Fibroblast of lung (primary cell): ENCODE measurements around the gene MROH2B. TPM values are rescaled to one million over a fixed set of nuclear protein-coding genes. Genes with fewer than 3 reads are reported as not detected.

ENCODE experiments used
- DNase-seq, 2 donors: peaks; one replicate each; pipeline versions ENCODE4 v3.0.0 to v3.0.0-alpha.2; 2010; ENCODE audit warnings: low read depth in 2 of 2
- H2AFZ ChIP-seq: 2 replicates; pipeline ENCODE4 v1.5.1; 2012; ENCODE audit warnings: low read length, control low read depth, inconsistent platforms
- H3K27ac ChIP-seq: 2 replicates; pipeline ENCODE4 v1.5.1; 2011; ENCODE audit warnings: low read length, control low read depth; ENCODE audit not compliant: insufficient read depth
- H3K27me3 ChIP-seq: 2 replicates; pipeline ENCODE4 v1.5.1; 2011; ENCODE audit warnings: mild to moderate bottlenecking, low read length; ENCODE audit not compliant: control insufficient read depth, insufficient read depth
- H3K36me3 ChIP-seq: 2 replicates; pipeline ENCODE4 v1.5.1; 2011; ENCODE audit warnings: low read length; ENCODE audit not compliant: control insufficient read depth, insufficient read depth
- H3K4me1 ChIP-seq: 2 replicates; pipeline ENCODE4 v1.5.1; 2011; ENCODE audit warnings: low read length; ENCODE audit not compliant: control insufficient read depth, insufficient read depth; ENCODE audit errors: extremely low read depth
- H3K4me2 ChIP-seq: 2 replicates; pipeline ENCODE4 v1.5.1; 2011; ENCODE audit warnings: low read length, control low read depth; ENCODE audit not compliant: insufficient read depth; ENCODE audit errors: extremely low read depth
- H3K4me3 ChIP-seq, 4 experiments: fragments of 200-600 bp in 1 of 4; sonication (generic) in 1 of 4; replicated peaks in 1 of 4; 2 replicates each; pipeline ENCODE4 v1.5.1; 2011 to 2016; ENCODE audit warnings: low read length in 4 of 4, low read depth in 3 of 4, mild to moderate bottlenecking in 3 of 4, control low read depth in 2 of 4, inconsistent platforms in 1 of 4, mixed read lengths in 1 of 4; ENCODE audit not compliant: insufficient read depth in 1 of 4; ENCODE audit errors: control extremely low read depth in 1 of 4
- H3K79me2 ChIP-seq: 2 replicates; pipeline ENCODE4 v1.5.1; 2012; ENCODE audit warnings: mild to moderate bottlenecking, low read length, inconsistent platforms; ENCODE audit not compliant: control insufficient read depth, insufficient read depth
- H3K9ac ChIP-seq: 2 replicates; pipeline ENCODE4 v1.5.1; 2011; ENCODE audit warnings: mild to moderate bottlenecking, low read length, control low read depth; ENCODE audit not compliant: insufficient read depth
- H3K9me3 ChIP-seq: 2 replicates; pipeline ENCODE4 v1.5.1; 2012; ENCODE audit warnings: low read depth, low read length; ENCODE audit not compliant: control insufficient read depth, insufficient read depth
- H4K20me1 ChIP-seq: 2 replicates; pipeline ENCODE4 v1.5.1; 2011; ENCODE audit warnings: low read length; ENCODE audit not compliant: control insufficient read depth, insufficient read depth; ENCODE audit errors: extremely low read depth
- CTCF ChIP-seq, 2 donors: IDR thresholded peaks in 1 of 2; conservative IDR thresholded peaks in 1 of 2; 1 replicate in 1 of 2; 2 replicates in 1 of 2; pipeline ENCODE4 v1.5.1; 2011 to 2012; ENCODE audit warnings: low read length in 2 of 2, control low read depth in 1 of 2, inconsistent platforms in 1 of 2, low read depth in 1 of 2, mild to moderate bottlenecking in 1 of 2
- EZH2 ChIP-seq: IDR thresholded peaks from 2 replicates; pipeline ENCODE4 v1.5.1; 2012; ENCODE audit warnings: low read length, control low read depth, mild to moderate bottlenecking; ENCODE audit errors: missing control alignments
- polyA plus RNA-seq, 2 donors: library from polyadenylated mRNA; depleted of rRNA in 1 of 2; stranded (reverse) in 1 of 2; unstranded in 1 of 2; fragments of >200 nt; gene quantifications; 2 replicates each; pipeline ENCODE4 v1.2.1, GENCODE V29; 2011 to 2012; ENCODE audit warnings: missing spikeins in 1 of 2
- total RNA-seq: library from RNA; depleted of rRNA; stranded (reverse); fragments of >200 nt; gene quantifications from 2 replicates; pipeline ENCODE4 v1.2.1, GENCODE V29; 2014

Gene MROH2B
- total and polyA plus RNA-seq, 2 donors (not counting 1 experiment from before 2014, with no cell fraction given), result not detected

GRCh38 chr5:41004931-41005330, 66.2 kb downstream of the MROH2B start:
- no peaks in the 10 kb centered on the region for H3K27me3 ChIP-seq
- H3K79me2 ChIP-seq, result no peaks in the 10 kb centered on the region
- no peak overlapping the region for H3K4me3 ChIP-seq
- H2AFZ ChIP-seq, result no peak overlapping the region
- H3K9me3 ChIP-seq, result no peaks in the 10 kb centered on the region
- no peaks in the 10 kb centered on the region for H3K4me1 ChIP-seq
- H4K20me1 ChIP-seq, result no peaks in the 10 kb centered on the region
- no peak overlapping the region for H3K4me2 ChIP-seq
- H3K36me3 ChIP-seq, result no peaks in the 10 kb centered on the region
- H3K27ac ChIP-seq, result no peak overlapping the region
- TF ChIP-seq CTCF (conservative IDR thresholded peaks at IDR 0.05 in 1 of 2, IDR thresholded peaks at IDR 0.05 in 1 of 2; ENCODE audit: low read depth in 1 of 2, low read length in 2 of 2) (no peak), EZH2 (no peak)
- no peak for DNase-seq
- no peak overlapping the region for H3K9ac ChIP-seq

GRCh38 chr5:41003670-41004376, 67.3 kb downstream of the MROH2B start:
- H3K36me3 ChIP-seq, result no peaks in the 10 kb centered on the region
- TF ChIP-seq EZH2 (no peak), CTCF (conservative IDR thresholded peaks at IDR 0.05 in 1 of 2, IDR thresholded peaks at IDR 0.05 in 1 of 2; ENCODE audit: low read depth in 1 of 2, low read length in 2 of 2) (no peak)
- H3K79me2 ChIP-seq, result no peaks in the 10 kb centered on the region
- no peaks in the 10 kb centered on the region for H3K27me3 ChIP-seq
- no peaks in the 10 kb centered on the region for H3K4me1 ChIP-seq
- H3K4me2 ChIP-seq, result no peak overlapping the region
- H3K9ac ChIP-seq, result no peak overlapping the region
- H2AFZ ChIP-seq, result no peak overlapping the region
- H4K20me1 ChIP-seq, result no peaks in the 10 kb centered on the region
- H3K27ac ChIP-seq, result no peak overlapping the region
- H3K4me3 ChIP-seq, result no peak overlapping the region
- H3K9me3 ChIP-seq, result no peaks in the 10 kb centered on the region
- no peak for DNase-seq

- Histone ChIP-seq H3K4me3 (no peak overlapping the region), H4K20me1 (no peaks in the 10 kb centered on the region), H2AFZ (no peak overlapping the region), H3K4me2 (no peak overlapping the region), H3K27me3 (no peaks in the 10 kb centered on the region), H3K9me3 (no peaks in the 10 kb centered on the region), H3K79me2 (no peaks in the 10 kb centered on the region), H3K36me3 (no peaks in the 10 kb centered on the region), H3K4me1 (no peaks in the 10 kb centered on the region), H3K9ac (no peak overlapping the region), H3K27ac (no peak overlapping the region)
- TF ChIP-seq CTCF (conservative IDR thresholded peaks at IDR 0.05 in 1 of 2, IDR thresholded peaks at IDR 0.05 in 1 of 2; ENCODE audit: low read depth in 1 of 2, low read length in 2 of 2) (no peak), EZH2 (no peak)
- DNase-seq, result no peak
These were observed 71.2 kb downstream of the MROH2B start for GRCh38 chr5:40999966-41000365.
